Epithelial cell of esophagus (primary cell): ENCODE measurements around the gene UNKL.

Experiments used
- DNase-seq: peaks from one replicate; pipeline ENCODE4 v3.0.0; 2010; ENCODE audit warnings: low read depth
- H3K4me3 ChIP-seq: 2 replicates; pipeline ENCODE4 v1.5.1; 2011; ENCODE audit warnings: mild to moderate bottlenecking, low read length, control low read depth
- CTCF ChIP-seq: IDR thresholded peaks from 2 replicates; pipeline ENCODE4 v1.5.1; 2011; ENCODE audit warnings: low read depth, mild to moderate bottlenecking, low read length, control low read depth, inconsistent platforms; ENCODE audit not compliant: insufficient read depth; ENCODE audit errors: missing control alignments

UNKL gene

GRCh38 chr16:1375298-1375640 lies 39.2 kb downstream of the UNKL start:
- TF ChIP-seq CTCF, result no peak
- no peak for DNase-seq

DNA sequence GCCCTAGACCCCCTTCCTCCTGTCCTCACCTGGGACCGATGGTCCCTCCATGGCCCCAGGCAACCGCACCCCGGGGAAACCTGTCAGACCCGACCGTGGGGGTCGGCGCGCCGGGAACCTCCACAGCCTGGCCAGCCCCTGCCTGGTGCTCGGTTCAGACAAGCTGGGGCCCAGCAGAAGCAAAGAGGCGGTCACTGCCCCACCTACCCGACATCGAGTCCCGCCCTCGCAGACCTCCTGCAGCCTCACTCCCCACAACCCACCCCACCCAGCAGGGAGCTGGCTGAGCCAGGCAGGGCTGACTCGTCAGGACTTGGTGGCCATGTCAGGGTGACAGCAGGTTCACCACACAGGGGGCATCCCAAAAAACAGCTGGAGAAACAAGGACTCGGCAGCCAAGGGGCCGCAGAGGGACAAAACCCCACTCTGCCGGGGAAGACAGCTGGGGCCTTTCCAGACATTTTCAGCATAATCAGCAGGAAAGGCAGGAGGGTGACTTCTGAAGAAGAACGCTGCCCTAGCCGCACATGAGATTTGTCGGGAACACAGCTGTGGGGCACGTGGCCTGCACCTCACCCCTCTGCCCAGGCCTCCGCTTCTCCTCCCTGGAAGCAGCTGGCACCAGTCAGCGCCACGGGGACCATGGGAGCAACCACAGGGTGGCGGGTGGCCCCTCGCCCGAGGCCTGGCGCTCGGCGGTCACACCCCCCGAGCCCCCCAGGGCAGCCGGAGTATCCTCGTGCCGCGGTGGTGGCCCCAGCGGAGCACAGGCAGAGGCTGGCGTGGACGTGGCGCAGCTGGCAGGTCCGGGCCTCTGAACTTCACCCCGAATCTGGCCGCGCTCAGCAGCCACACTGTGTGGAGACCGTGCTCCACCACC lies 39.8 kb downstream of the UNKL start:
- TF ChIP-seq CTCF, result no peak
- no peak overlapping the region for H3K4me3 ChIP-seq
- no peak for DNase-seq

More at GRCh38 chr16:1375298-1375640, 39.2 kb downstream of the UNKL start:
- no peak overlapping the region for H3K4me3 ChIP-seq

- TF ChIP-seq CTCF, result no peak
- DNase-seq, result no peak
- no peak overlapping the region for H3K4me3 ChIP-seq
These were observed 42.1 kb downstream of the UNKL start for GRCh38 chr16:1372292-1372950.

GRCh38 chr16:1371054-1371978 lies 43.2 kb downstream of the UNKL start:
- TF ChIP-seq CTCF, result no peak
- H3K4me3 ChIP-seq, result no peak overlapping the region
- DNase-seq, result no peak

- TF ChIP-seq CTCF, result no peak
- no peak overlapping the region for H3K4me3 ChIP-seq
- DNase-seq, result no peak
These were observed 46.9 kb downstream of the UNKL start for GRCh38 chr16:1367486-1368174.

DNA sequence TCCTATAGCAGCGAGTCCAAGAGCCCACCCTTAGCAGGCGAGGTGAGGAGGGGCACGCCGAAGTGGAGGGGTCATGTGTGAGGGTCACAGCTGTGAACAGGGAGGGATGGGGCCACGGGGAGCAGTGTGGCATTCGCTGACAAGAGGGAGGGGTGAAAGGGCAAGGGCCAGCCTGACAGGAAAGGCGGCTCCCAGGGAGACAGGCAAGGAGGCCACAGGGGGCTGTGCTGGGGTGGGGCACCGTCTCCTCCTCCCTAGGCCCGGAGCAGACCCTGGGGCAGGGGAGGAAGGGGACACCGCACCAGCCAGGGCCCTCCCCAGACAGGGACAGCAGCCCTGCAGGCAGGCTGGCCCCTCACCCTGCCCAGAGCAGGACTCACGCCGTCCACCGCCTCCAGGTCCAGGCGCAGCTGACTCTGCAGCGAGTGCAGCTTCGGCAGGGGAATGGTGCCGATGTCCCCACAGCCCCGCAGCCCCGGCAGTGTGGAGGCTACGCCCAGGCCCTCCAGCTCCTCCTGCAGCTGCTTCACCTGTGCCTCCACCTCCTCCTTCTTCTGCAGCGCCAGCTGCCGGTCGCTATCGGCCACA lies 47.7 kb downstream of the UNKL start:
- no peak for DNase-seq

More for the DNA sequence above, 47.7 kb downstream of the UNKL start:
- H3K4me3 ChIP-seq, result no peak overlapping the region
- no peak for TF ChIP-seq CTCF
